ENCODE results near the gene PINLYP. TPM values are rescaled to one million over a fixed set of nuclear protein-coding genes. Genes with fewer than 3 reads are reported as not detected.
A peak's percentile ranks its signal among the peaks of the same experiment; 100 is the strongest.

Gene PINLYP
- total and polyA plus RNA-seq, 12 donors: 0.28 to 5.2 (median 1.4) TPM

DNA sequence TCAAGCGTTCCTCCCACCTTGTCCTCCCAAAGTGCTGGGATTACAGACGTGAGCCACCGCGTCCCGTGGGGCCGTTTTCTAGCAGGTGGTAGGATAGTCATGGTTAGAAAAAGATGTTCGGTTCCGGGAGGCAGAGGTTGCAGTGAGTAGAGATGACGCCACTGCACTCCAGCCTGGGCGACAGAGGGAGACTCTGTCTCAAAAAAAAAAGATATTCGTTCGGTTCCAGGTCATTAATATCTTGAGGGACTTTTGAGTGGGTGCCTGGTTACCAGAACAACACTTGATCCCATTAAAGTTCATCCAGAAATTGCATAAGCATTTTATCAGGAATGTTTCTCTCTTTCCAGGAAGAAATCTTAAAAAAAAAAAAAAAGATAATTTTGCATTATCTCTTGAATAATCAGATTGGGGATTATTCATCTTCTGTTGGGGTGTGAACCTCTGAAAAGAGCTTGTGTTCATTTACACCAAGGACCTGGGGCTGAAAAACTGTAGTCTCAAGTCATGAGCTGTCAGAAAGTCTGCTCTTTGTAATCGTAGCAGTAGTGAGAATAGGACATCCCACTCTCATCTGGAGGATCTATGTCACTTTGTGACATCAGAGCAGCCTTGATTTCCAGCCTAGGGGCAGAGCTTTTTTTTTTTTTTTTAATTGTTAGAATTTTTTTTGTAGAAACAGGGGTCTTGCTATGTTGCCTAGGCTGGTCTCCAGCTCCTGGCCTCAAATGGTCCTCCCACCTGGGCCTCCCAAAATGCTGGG is 47.6 kb upstream of the PINLYP start:
- intact Hi-C loops (cut with DNase I): no loop called here
- H3K36me3 ChIP-seq: peaks cover 0 to 2% (median 0%) of the 10 kb centered on the region in 9 donors
- H3K27me3 ChIP-seq: no peaks in the 10 kb centered on the region
- 33 to 35% methylated on average over 13 of the region's 13 CpGs for WGBS, 2 donors
- H3K9me3 ChIP-seq: no peaks in the 10 kb centered on the region
- H3K4me1 ChIP-seq: peaks cover 0 to 49% (median 40%) of the 10 kb centered on the region in 9 donors
- DNase-seq: peak in 1 of 2 donors; percentile 43
- peak overlapping the region in 9 of 10 donors; percentile 76 to 100 (median 91) for H3K4me3 ChIP-seq
- peak overlapping the region in 9 of 10 donors; percentile 78 to 88 (median 84) for H3K27ac ChIP-seq
- TF ChIP-seq, protein P1, sequence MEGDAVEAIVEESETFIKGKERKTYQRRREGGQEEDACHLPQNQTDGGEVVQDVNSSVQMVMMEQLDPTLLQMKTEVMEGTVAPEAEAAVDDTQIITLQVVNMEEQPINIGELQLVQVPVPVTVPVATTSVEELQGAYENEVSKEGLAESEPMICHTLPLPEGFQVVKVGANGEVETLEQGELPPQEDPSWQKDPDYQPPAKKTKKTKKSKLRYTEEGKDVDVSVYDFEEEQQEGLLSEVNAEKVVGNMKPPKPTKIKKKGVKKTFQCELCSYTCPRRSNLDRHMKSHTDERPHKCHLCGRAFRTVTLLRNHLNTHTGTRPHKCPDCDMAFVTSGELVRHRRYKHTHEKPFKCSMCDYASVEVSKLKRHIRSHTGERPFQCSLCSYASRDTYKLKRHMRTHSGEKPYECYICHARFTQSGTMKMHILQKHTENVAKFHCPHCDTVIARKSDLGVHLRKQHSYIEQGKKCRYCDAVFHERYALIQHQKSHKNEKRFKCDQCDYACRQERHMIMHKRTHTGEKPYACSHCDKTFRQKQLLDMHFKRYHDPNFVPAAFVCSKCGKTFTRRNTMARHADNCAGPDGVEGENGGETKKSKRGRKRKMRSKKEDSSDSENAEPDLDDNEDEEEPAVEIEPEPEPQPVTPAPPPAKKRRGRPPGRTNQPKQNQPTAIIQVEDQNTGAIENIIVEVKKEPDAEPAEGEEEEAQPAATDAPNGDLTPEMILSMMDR (IDR thresholded peaks at IDR 0.05): peak in 3 of 9 donors; percentile 19 to 26 (median 25)
- ATAC-seq: peak in 2 of 8 donors; percentile 5 to 23

DNA sequence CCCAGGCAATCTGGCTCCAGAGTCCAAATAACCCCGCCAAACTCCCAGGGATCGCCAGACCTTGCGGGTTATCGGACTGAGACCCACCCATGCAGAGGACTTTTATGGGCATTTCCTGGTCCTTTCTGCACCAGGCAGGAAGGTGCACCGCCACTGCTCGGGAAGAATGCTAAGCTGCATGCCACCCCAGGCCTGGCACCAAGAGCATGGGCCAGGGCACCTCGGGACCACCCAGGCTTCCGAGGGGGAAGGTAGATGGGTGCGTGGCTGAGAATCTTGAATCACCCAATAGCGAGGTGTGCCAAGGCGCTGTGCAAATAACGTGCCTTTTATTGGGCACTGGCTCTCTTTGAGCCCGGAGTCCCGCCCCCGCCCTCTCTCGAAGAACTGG is 43.0 kb upstream of the PINLYP start:
- DNase-seq (peak in 1 of 2 donors; percentile 62), ATAC-seq (peak in 7 of 8 donors; percentile 0 to 25 (median 4))
- H3K9me3 ChIP-seq: no peaks in the 10 kb centered on the region
- no peaks in the 10 kb centered on the region for H3K27me3 ChIP-seq
- 2 to 3% methylated on average over 16 of the region's 16 CpGs for WGBS, 2 donors
- H3K27ac ChIP-seq: peak overlapping the region; percentile 20 to 96 (median 89)
- peak overlapping the region; percentile 48 to 74 (median 61) for H3K4me3 ChIP-seq
- peaks cover 0 to 9% (median 0%) of the 10 kb centered on the region in 9 donors for H3K36me3 ChIP-seq
- peaks cover 0 to 40% (median 16%) of the 10 kb centered on the region in 9 donors for H3K4me1 ChIP-seq
- intact Hi-C loops (cut with DNase I): loop anchor here in 6 of 10 donors (5.0 to 10.0 kb wide), 4 partner anchors 62 to 132 kb away; partner anchors contain the start of genes IRGQ (in 4 of the 6) and ZNF576 (in 4 of the 6)
- TF ChIP-seq, protein P1 (IDR thresholded peaks at IDR 0.05): no peak

DNA sequence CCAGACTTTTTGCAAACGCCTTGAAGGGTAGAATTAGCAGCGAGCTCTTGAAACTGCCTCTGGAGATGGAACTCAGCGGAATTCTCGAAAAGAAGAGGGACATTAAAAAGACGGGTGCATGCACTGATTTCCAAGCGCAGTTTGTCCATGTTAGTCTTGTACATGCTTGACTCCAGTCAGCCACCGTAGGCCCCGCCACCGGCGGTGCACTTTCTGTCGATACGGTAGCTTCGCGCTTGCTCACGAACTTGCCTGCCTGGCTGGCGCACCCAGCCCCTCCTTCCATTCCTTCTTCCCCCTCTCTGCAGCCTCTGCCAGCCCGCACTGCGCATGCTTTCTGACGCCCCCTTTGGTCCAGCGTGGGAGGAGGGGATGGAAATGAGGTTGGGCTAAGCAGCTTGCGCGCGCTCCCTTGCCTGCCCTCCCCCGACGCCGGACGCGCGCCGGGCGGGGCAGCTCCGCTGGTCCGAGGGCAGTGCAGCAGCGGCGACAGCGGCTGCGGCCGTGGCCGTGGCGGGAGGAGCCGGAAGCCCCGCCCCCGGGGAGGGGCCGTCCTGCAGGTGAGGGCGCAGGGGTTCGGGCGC is 42.5 kb upstream of the PINLYP start, which contains the start of gene ZNF575:
TSS of gene ZNF575 (plus strand) at position 227 of the 584 bp plus-strand sequence. CDS start 1,235 bp downstream, outside the sequence.
- Histone ChIP-seq H3K4me3 (peak within 1 kb of the TSS; percentile 48 to 74 (median 61)), H3K27ac (peak within 1 kb of the TSS; percentile 66 to 96 (median 89)), H3K4me1 (peaks cover 0 to 35% (median 12%) of the 10 kb centered on the region in 9 donors), H3K27me3 (no peaks in the 10 kb centered on the region), H3K9me3 (no peaks in the 10 kb centered on the region), H3K36me3 (peaks cover 0 to 14% (median 4%) of the 10 kb centered on the region in 9 donors)
- WGBS, 2 donors: 0% methylated on average over 47 of the region's 47 CpGs
- DNase-seq (peak; percentile 89 to 94), ATAC-seq (peak; percentile 72 to 88 (median 80))
- TF ChIP-seq, protein P1 (IDR thresholded peaks at IDR 0.05): peak in 2 of 9 donors; percentile 7 to 13
- intact Hi-C loops (cut with DNase I): loop anchor here in 6 of 10 donors (5.0 to 10.0 kb wide), 4 partner anchors 62 to 132 kb away; partner anchors contain the start of genes IRGQ (in 4 of the 6) and ZNF576 (in 4 of the 6)

All from heart right ventricle (tissue), 16 donors.